NCI-H2107 treated with DMSO at 0.1 percent for 48 hours (cell line): ENCODE results near the gene FOXK2.
"Not testable (repeated sequence)": the region's sequence is repeated elsewhere in the genome, so short reads cannot be mapped to it uniquely, and the experiment has no call there.

ENCODE experiments used
- DNase-seq: peaks from one replicate; lab custom pipeline; 2025; ENCODE audit not compliant: unreplicated experiment; lab: John Stamatoyannopoulos, UW

FOXK2 gene

DNA sequence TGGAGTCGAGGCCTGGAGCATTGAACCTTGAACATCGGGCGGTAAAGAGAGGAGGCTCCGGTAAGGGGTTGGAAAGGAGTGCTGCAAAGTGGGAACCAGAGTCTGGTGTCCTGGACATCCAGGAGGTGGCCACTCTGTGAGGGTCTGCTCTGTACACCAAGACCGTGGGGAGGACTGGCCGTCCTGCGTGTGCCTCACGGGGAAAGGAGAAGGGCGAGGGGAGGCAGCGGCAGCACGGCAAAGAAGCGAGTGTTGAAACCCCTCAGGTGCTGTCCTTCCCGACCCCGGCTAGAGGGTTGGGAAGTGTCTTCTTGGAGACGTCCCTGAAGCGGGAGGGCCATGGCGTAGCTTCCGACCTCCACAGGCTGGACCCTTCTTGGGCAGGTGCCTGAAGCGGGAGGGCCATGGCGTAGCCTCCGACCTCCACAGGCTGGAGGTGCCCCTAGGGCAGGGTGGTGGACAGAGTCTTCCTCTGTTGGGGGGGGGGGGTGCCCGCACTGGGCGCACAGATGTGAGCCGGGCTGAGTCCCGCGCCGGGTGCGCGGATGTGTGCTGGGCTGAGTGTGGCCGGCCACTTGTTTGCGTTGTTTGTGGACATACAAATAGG lies 42.0 kb downstream of the FOXK2 start:
- no peak for DNase-seq

DNA sequence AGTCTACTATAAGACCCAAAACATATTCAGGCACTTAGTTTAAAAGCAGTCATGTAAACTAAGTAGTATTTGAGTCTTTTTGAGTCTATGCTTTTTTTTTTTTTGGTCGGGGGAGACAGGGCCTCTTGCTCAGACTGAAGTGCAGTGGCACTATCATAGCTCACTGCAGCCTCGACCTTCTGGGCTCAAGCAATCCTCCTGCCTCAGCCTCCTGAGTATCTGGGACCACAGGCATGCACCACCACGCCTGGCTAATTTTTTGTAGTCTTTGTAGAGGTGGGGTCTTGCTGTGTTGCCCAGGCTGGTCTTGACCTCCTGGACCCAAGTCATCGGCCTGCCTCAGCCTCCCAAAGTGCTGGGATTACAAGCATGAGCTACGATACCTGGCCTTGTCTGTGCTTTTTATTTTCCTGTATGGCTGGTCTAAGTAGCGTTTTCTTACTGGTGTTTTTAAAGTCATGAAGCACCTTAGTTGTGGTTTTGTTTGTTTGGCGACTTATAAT lies 43.2 kb downstream of the FOXK2 start:
- DNase-seq = not testable (repeated sequence)

DNA sequence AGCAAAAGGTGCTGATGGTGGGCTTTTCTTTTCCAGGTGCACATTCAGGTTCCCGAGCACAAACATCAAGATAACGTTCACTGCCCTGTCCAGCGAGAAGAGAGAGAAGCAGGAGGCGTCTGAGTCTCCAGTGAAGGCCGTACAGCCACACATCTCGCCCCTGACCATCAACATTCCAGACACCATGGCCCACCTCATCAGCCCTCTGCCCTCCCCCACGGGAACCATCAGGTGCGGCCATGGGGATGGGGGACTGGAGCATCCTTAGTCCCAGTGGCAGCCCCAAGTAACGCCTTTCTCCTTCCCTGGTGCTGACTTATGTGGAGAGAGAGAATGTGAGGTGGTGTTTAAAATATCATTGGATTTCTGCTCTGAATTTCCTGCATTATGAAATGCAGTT lies 43.8 kb downstream of the FOXK2 start:
- DNase-seq = no peak

DNA sequence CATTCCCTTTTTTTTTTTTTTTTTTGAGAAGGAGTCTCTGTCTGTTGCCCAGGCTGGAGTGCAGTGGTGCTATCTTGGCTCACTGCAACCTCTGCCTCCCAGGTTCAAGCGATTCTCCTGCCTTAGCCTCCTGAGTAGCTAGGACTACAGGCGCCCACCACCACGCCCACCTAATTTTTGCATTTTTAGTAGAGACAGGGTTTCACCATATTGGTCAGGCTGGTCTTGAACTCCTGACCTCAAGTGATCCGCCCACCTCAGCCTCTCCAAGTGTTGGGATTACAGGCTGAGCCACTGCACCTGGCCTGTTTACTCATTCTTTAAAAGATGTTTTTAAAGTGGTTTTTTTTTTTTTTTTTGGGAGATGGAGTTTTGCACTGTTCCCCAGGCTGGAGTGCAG lies 44.2 kb downstream of the FOXK2 start:
- not testable (repeated sequence) for DNase-seq

DNA sequence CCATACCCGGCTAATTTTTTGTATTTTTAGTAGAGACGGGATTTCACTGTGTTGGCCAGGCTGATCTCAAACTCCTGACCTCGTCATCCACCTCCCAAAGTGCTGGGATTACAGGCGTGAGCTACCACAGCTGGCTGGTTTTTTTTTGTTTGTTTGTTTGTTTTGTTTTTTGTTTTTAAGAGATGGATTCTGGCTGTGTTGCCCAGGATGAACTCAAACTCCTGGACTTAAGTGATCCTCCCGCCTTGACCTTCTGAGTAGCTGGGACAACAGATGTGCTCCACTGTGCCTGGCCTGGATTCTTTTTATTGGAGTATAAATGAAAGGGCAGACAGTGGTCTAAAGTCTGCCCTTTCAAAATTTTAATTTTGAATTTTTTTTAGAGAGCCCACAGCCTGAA lies 44.7 kb downstream of the FOXK2 start:
- DNase-seq = no peak

DNA sequence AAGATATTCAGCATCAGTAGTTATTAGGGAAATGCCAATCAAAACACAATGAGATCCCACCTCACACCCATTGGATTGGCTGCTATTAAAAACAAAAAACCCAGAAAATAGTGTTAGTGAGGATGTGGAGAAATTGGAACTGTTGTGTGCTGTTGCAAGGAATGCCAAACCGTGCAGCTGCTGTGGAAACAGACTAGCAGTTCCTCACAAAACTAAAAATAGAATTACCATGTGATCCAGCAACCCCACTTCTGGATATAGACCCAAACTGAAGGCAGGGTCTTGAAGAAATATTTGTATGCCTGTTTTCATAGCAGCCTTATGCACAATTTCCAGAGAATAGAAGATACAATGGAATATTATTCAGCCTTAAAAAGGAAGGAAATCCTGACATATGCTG lies 46.0 kb downstream of the FOXK2 start:
- DNase-seq = no peak

DNA sequence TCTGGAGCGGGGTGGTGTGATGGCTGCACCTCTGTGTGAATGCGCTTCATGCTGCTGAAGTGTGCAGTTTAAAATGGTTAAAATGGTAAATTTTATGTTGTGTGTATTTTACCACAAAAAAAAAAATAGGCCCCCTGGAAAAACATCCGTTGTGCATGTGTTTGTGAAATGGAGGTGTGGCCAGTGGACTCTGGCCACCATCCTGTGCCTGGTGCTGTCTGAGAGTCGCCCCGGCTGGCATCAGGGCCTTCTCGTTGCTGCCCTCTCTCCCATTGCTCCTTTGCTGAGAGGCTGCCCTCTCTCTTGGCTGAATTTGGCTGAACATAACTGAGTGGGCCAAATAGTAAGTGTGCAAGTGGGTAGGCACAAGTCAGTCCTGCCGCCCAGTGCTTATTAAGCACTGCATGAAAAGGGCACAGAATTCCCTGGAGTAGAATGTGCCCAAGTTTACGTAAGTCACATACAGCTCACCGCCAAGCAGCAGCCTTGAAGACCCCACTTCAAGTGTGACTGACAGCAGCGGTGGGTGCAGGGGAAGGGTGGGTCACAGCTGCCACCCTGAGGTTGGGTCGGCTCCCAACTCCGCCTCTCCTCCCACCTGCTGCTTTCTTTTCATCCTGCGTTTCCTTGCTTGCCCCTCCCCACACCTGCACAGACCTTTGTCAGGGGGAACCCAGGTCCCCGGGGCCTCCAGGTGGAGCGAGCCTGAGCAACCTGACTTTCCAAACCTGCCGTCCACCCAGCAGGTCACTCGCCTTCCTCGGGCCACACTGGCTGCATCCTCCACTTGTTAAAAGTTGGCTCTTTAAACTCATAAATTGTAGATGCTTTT lies 46.8 kb downstream of the FOXK2 start:
- DNase-seq = no peak

DNA sequence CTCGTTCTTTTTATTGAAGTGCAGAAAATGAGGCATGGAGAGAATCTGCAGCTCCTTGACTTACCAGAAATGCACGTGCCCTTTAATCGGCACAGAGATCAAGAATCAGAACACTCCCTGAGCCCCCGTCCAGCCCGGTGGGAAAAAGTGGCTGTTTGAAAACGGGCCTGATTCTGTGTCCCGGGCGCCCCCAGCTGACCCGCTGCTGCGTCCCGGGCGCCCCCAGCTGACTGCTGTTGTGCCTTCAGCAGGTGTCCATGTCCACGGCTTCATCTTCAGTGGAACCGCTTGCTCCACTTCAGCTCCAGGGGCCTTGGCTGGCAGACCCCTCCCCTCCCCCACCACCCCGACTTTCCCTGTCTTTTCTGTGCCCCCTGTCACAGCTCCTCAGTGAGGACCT lies 47.8 kb downstream of the FOXK2 start:
- DNase-seq = no peak

DNA sequence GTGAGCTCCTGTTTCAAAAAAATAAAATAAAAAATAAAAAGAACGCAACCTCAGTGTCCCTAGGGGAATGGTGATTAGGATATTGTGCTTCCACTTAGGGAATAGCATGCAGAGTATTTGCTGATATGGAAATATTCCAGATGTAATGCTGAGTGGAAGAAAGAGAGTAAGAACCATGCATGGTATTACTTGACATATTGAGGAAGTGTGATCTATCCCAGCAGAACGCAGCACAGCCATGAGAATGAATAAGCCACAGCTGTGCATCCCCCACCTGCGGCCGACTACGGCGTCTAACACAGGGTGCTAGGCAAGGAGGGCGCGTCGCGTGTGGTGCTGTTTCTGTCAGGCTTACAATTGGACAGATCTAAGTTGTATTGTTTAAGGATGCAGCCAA lies 49.5 kb downstream of the FOXK2 start:
- DNase-seq = no peak

DNA sequence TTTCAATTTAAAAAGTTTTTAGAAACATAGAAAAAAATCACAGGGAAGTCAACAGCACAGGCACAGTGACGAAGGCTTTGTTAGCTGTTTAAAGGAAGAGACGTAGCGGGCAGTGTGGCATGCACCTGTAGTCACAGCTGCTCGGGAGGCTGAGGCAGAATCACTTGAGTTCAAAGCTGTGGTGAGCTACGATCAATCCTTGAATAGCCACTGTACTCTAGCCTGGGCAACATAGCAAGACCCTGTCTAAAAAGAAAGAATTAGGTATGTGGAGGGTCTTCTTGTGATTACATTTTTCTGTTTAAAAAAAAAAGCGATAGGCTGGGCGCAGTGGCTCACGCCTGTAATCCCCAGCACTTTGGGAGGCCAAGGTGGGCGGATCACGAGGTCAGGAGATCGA lies 50.1 kb downstream of the FOXK2 start:
- no peak for DNase-seq

DNA sequence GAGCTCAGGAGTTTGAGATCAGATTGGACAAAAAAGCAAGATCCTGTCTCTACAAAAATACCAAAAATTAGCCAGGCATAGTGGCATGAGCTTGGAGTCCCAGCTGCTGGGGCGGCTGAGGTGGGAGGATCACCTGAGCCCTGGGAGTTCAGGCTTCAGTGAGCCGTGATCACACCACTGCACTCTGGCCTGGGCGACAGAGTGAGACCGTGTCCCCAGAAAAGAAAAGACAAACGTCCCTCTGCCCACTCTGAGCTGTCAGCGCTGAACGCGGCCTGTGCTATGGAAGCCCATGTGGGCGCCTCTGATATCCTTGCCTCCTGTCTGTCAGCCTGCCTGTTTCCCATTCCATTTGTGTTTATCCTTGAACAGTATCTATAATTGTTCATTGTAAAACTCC lies 50.7 kb downstream of the FOXK2 start:
- no peak for DNase-seq

DNA sequence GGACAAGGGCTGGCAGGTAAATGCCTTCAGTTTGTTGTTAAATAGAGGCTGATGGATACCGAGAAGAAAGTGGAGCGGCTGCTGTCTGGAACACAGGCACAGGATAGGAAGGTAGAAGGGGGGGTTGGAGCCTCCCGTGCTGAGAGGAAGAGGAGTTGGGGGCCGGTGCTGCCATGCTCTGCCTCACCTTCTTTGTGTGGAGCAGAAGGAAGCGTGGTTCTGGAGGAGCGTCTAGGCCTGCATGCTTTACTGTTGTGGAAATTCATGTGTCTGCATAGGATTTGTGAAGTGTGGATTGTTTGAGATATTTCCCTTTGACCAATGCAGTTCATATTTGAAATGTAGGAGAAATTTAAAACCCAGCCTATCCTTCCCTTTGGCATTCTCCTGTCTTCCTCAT lies 52.3 kb downstream of the FOXK2 start:
- DNase-seq = no peak

DNA sequence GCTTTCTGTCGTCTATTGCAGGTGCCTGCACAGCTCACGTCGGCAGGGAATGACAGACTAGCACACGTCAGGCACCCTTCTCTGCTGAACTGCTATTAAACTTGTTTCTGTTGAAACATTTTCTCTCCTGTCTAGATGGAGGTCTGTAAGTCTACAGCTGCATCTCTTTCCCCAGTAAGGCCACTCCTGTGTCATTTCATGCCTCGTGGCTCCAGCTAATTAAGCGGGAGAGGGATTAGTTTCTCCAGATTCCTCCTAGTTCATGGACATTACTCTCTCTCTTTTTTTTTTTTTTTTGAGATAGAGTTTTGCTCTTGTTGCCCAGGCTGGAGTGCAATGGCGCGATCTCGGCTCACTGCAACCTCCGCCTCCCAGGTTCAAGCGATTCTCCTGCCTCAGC lies 54.5 kb downstream of the FOXK2 start:
- no peak for DNase-seq

DNA sequence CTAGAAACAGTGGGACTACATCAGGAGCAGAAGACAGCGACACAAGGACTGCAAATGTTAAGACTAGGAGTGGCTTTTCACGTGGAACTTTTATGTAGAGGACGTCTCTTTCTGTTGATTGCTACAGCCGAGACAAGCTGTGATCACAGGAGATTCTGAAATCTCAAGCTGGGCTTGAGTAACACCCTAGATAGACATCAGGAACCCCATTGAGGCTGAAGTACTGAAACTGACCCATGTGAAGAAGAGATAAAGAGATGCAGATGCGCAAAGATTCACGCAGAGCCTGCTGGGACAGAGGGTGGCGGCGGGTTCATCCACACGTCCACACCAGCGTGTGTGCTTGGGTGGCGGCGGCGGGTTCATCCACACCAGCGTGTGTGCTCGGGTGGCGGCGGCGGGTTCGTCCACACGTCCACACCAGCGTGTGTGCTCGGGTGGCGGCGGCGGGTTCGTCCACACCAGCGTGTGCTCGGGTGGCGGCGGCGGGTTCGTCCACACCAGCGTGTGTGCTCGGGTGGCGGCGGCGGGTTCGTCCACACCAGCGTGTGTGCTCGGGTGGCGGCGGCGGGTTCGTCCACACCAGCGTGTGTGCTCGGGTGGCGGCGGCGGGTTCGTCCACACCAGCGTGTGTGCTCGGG lies 56.2 kb downstream of the FOXK2 start:
- DNase-seq = not testable (repeated sequence)

DNA sequence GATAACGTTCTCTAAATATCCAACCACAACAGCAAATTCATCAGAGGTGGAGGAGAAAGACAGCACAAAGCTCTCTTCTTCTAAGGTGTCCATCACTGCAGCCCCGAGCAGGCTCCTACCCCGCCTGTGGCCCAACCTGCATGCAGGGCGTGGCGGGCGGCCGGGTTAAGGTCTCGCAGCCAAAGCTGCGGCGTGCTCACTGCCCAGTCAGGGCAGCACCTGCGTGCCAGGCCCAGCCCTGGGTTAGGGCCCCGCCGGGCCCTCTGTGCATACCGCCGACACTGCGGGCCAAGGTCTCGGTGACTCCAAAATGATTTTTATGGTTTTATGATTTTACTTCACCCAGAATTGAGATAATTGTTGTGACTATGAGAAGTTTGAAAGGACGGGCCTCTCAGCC lies 57.8 kb downstream of the FOXK2 start:
- no peak for DNase-seq

DNA sequence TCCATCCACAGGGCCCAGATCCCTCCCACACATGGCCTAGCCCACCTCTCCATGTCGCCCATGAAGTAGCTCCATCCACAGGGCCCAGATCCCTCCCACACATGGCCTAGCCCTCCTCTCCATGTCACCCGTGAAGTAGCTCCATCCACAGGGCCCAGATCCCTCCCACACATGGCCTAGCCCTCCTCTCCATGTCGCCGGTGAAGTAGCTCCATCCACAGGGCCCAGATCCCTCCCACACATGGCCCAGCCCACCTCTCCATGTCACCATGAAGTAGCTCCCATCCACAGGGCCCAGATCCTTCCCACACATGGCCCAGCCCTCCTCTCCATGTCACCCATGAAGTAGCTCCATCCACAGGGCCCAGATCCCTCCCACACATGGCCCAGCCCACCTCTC lies 60.4 kb downstream of the FOXK2 start:
- DNase-seq = not testable (repeated sequence)

DNA sequence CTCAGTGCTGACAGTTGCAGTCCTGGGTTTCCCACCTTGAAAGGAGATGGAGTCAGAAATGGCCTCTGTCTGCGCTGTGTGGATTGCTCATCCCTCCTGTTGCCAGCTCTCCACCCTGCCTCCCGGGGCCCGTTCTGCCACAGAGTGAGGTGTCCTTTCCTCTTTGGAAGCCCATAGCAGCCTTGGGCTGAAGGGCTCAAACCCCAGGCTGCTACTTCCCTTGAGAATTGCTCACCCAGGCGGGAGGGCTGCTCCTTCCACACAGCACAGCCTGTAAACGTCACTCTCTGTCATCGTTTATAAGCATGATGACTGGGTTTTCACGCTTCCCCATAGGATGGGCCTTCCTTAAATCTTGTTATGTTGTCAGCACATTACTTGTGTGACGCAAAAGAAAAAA lies 62.7 kb downstream of the FOXK2 start:
- no peak for DNase-seq

DNA sequence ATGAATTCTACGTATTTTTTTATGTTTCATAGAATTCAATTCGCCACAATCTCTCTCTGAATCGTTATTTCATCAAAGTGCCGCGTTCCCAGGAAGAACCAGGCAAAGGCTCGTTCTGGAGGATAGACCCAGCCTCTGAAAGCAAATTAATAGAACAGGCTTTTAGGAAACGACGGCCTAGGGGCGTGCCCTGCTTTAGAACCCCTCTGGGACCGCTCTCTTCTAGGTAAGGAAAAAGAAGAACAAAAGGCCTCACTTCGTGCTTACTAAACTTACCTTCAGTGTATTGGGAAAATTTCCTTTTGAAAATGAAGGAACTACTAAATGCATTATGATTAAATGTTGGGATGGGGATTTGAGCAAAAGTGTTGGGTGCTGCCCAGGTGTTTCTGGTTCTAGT lies 63.2 kb downstream of the FOXK2 start:
- DNase-seq = no peak

DNA sequence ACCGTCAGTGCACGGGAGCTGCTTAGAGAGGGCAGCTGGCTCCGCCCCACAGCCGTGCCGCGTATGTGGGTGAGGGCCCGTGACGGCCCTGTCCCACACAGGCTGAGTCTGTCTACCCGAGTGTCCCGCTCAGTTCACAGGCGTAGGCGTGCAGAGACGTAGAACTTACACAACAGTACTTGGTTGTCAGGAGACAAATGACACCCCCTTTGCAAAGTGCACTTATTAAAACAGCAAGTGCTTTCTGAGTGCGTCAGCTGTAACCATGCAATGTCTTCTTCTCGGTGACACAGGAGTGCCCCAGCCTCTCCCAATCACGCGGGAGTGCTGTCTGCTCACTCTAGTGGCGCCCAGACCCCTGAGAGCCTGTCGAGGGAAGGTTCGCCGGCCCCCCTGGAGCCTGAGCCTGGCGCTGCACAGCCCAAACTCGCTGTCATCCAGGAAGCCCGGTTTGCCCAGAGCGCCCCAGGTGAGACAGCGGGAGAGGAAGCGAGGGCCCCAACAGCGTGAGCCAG lies 64.2 kb downstream of the FOXK2 start:
- no peak for DNase-seq

DNA sequence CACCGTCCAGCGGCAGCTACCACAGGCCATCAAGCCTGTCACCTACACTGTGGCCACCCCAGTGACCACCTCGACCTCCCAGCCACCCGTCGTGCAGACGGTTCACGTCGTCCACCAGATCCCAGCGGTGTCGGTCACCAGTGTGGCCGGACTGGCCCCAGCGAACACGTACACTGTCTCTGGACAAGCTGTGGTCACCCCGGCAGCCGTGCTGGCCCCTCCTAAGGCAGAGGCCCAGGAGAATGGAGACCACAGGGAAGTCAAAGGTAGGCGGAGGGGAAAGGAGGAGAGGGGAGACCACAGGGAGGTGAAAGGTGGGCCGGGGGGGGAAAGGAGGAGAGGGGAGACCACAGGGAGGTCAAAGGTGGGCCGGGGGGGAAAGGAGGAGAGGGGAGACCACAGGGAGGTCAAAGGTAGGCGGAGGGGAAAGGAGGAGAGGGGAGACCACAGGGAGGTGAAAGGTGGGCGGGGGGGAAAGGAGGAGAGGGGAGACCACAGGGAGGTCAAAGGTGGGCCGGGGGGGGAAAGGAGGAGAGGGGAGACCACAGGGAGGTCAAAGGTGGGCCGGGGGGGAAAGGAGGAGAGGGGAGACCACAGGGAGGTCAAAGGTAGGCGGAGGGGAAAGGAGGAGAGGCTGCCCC lies 66.5 kb downstream of the FOXK2 start:
- DNase-seq = not testable (repeated sequence)

DNA sequence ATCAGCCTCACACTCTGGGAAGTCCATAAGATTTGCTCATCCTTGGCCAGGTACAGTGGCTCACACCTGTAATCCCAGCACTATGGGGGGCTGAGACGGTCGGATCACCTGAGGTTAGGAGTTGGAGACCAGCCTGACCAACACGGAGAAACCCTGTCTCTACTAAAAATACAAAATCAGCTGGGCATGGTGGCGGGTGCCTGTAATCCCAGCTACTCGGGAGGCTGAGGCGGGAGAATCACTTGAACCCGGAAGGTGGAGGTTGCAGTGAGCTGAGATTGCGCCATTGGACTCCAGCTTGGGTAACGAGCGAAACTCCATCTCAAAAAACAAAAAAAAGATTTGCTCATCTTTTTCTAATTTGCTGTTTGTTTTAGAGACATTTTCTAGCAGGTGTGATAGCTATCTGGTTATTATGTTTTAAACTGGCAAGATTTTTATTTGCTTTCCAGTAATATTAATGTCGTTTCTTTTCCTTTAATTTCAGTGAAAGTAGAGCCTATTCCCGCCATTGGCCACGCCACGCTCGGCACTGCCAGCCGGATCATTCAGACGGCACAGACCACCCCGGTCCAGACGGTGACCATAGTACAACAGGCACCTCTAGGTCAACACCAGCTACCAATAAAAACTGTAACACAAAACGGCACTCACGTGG lies 67.2 kb downstream of the FOXK2 start:
- no peak for DNase-seq
